Neural cell (in vitro differentiated cells): ENCODE data around the gene MKRN2OS.

Experiments
- CTCF ChIP-seq: fragments of 450-650 bp; IDR thresholded peaks from 2 replicates; pipeline ENCODE4 v1.5.1; 2014; ENCODE audit warnings: antibody characterized with exemption, mild to moderate bottlenecking, moderate library complexity; ENCODE audit not compliant: poor library complexity, severe bottlenecking
- EP300 ChIP-seq: fragments of 450-650 bp; conservative IDR thresholded peaks from 2 replicates; pipeline ENCODE4 v1.6.1; 2014; ENCODE audit warnings: antibody characterized with exemption, mild to moderate bottlenecking, moderate library complexity; ENCODE audit not compliant: poor library complexity, severe bottlenecking
- EZH2 ChIP-seq: fragments of 200-600, 300-800 bp; shearing (Covaris generic), sonication (generic); IDR thresholded peaks from 2 replicates; pipeline ENCODE4 v1.6.1; 2014; ENCODE audit warnings: antibody characterized with exemption, low read length, borderline replicate concordance, mild to moderate bottlenecking; ENCODE audit not compliant: insufficient read depth, poor library complexity, severe bottlenecking
- POLR2AphosphoS5 ChIP-seq: IDR thresholded peaks from 2 replicates; pipeline ENCODE4 v1.6.1; 2012
- REST ChIP-seq: IDR thresholded peaks from 2 replicates; pipeline ENCODE4 v1.6.1; 2012; ENCODE audit warnings: borderline replicate concordance
- SMC3 ChIP-seq: fragments of 450-650 bp; conservative IDR thresholded peaks from 2 replicates; pipeline ENCODE4 v1.6.1; 2014; ENCODE audit warnings: antibody characterized with exemption, mild to moderate bottlenecking, moderate library complexity; ENCODE audit not compliant: poor library complexity
- TAF1 ChIP-seq: IDR thresholded peaks from 2 replicates; pipeline ENCODE4 v1.6.1; 2012; ENCODE audit warnings: low read depth

GRCh38 chr3:12577379-12577778, 32.1 kb upstream of the MKRN2OS start:
- no peak for TF ChIP-seq REST
- TF ChIP-seq TAF1 = no peak
- TF ChIP-seq CTCF = no peak
- no peak for TF ChIP-seq EZH2
- no peak for TF ChIP-seq SMC3
- TF ChIP-seq EP300 = no peak
- no peak for TF ChIP-seq POLR2AphosphoS5
